Karpas-422 (cell line): Measurements from ENCODE around the gene AGMO. TPM values are rescaled to one million over a fixed set of nuclear protein-coding genes. Genes with fewer than 3 reads are reported as not detected.

ENCODE experiments used
- DNase-seq: peaks from one replicate; pipeline ENCODE4 v3.0.0-alpha.2; 2015
- H2AFZ ChIP-seq: fragments of 200-600 bp; sonication (generic); 2 replicates; pipeline ENCODE4 v1.6.1; 2014; ENCODE audit warnings: antibody characterized with exemption, low read length, mixed read lengths
- H3K27ac ChIP-seq: fragments of 200-600 bp; sonication (generic); 2 replicates; pipeline ENCODE4 v1.5.1; 2014; ENCODE audit warnings: mild to moderate bottlenecking, low read length, moderate library complexity
- H3K27me3 ChIP-seq: fragments of 200-600 bp; sonication (generic); 2 replicates; pipeline ENCODE4 v1.6.1; 2014; ENCODE audit warnings: low read length, mixed read lengths
- H3K36me3 ChIP-seq: fragments of 200-600 bp; sonication (generic); 2 replicates; pipeline ENCODE4 v1.6.1; 2014; ENCODE audit warnings: low read length, mixed read lengths; ENCODE audit not compliant: insufficient read depth
- H3K4me1 ChIP-seq: fragments of 200-600 bp; sonication (generic); 2 replicates; pipeline ENCODE4 v1.6.1; 2014; ENCODE audit warnings: mild to moderate bottlenecking, low read length, mixed read lengths
- H3K4me2 ChIP-seq: fragments of 200-600 bp; sonication (generic); 2 replicates; pipeline ENCODE4 v1.6.1; 2014; ENCODE audit warnings: low read length, low read depth, mild to moderate bottlenecking; ENCODE audit not compliant: poor library complexity, severe bottlenecking
- H3K4me3 ChIP-seq: fragments of 200-600 bp; sonication (generic); 2 replicates; pipeline ENCODE4 v1.5.1; 2014; ENCODE audit warnings: mild to moderate bottlenecking, antibody characterized with exemption, low read length, mixed read lengths
- H3K79me2 ChIP-seq: fragments of 200-600 bp; sonication (generic); 2 replicates; pipeline ENCODE4 v1.6.1; 2014; ENCODE audit warnings: mild to moderate bottlenecking, low read length, mixed read lengths
- H3K9ac ChIP-seq: fragments of 200-600 bp; sonication (generic); 2 replicates; pipeline ENCODE4 v1.6.0; 2014; ENCODE audit warnings: low read length
- H3K9me2 ChIP-seq: fragments of 200-600 bp; sonication (generic), shearing (Covaris generic); replicated peaks from 2 replicates; pipeline ENCODE4 v1.6.0; 2014; ENCODE audit warnings: mild to moderate bottlenecking, low read length, moderate library complexity; ENCODE audit not compliant: insufficient read depth
- H3K9me3 ChIP-seq: fragments of 300-700, 200-600 bp; sonication (generic); 2 replicates; pipeline ENCODE4 v1.6.1; 2014; ENCODE audit warnings: low read length, mixed read lengths
- H4K20me1 ChIP-seq: fragments of 200-600 bp; sonication (generic); 2 replicates; pipeline ENCODE4 v1.6.1; 2014; ENCODE audit warnings: mild to moderate bottlenecking, antibody characterized with exemption, low read length, low read depth; ENCODE audit not compliant: insufficient read depth
- total RNA-seq: library from RNA; depleted of rRNA; stranded (reverse); fragments of >200 nt; shearing (Covaris generic); gene quantifications from 2 replicates; pipeline ENCODE4 v1.2.3, GENCODE V29; 2014; ENCODE audit warnings: low replicate concordance

AGMO gene
- total RNA-seq, 1 experiment from 2014 or later = not detected

DNA sequence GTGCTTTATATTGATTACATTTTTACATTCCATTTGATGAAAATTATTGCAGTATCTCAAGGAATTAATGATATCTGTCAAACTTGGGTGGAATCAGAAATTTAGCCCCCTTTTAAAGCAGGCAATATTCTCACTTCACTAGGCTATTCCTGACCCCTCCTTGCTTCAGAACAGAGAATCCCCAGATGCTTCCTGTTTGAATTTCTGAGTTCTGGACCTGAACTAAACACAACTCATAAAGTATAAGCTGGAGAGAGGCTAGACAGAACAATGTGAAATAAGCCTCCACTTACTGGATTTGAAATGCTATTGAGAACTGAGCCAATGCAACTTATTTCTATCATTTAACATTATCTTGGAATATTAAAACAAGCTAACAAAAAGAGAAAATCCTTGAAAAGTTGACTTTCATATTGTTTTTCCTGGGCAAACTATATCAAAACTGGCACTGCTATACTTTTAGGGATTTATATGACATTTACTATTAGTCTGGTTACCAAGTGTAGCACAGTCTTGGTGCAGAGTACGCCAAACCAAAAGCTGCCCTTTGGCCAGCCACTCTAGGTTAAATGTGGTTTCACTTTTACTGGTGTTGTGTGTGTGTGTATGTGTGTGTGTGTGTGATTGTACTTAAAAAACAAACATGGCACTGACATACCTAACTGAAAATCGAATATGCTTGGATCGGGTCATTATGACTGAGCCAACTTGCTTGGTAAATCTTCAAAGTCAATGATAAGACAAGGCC is 19.0 kb upstream of the AGMO start:
- no peaks in the 10 kb centered on the region for H3K4me1 ChIP-seq

DNA sequence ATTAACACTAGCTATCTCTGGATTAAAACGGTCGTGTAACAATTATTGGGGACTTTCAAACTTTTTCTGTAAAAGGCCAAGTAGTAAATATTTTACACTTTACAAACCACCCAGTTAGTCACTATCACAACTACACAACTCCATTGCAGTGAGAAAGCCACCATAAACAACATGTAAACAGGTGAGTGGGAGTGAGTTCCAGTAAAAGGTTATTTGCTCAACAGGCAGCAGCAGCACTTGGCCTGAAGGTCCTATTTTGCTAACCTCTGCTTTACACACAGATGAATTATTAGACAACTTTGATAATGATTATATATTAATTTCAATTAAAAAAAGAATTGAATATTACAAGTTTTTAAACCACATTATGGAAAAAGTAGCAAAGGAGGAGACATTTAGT is 15.8 kb upstream of the AGMO start:
- Histone ChIP-seq H3K9me3 (peaks cover 5% of the 10 kb centered on the region), H3K4me2 (no peak overlapping the region), H4K20me1 (no peaks in the 10 kb centered on the region), H2AFZ (no peak overlapping the region), H3K36me3 (no peaks in the 10 kb centered on the region), H3K27me3 (no peaks in the 10 kb centered on the region), H3K79me2 (no peaks in the 10 kb centered on the region), H3K9me2 (no peaks in the 10 kb centered on the region; the same call in 1 of the 2 replicates), H3K4me1 (no peaks in the 10 kb centered on the region), H3K4me3 (no peak overlapping the region), H3K27ac (no peak overlapping the region), H3K9ac (no peak overlapping the region)
- DNase-seq = no peak

More for the DNA sequence above, 19.0 kb upstream of the AGMO start:
- no peak overlapping the region for H3K4me3 ChIP-seq
- no peaks in the 10 kb centered on the region for H3K27me3 ChIP-seq
- H2AFZ ChIP-seq = no peak overlapping the region
- no peaks in the 10 kb centered on the region for H3K79me2 ChIP-seq
- H3K9me3 ChIP-seq = peaks cover 17% of the 10 kb centered on the region
- H4K20me1 ChIP-seq = no peaks in the 10 kb centered on the region
- H3K36me3 ChIP-seq = no peaks in the 10 kb centered on the region
- H3K4me2 ChIP-seq = no peak overlapping the region
- H3K9ac ChIP-seq = no peak overlapping the region
- no peak overlapping the region for H3K27ac ChIP-seq
- H3K9me2 ChIP-seq = no peaks in the 10 kb centered on the region
- DNase-seq = no peak

DNA sequence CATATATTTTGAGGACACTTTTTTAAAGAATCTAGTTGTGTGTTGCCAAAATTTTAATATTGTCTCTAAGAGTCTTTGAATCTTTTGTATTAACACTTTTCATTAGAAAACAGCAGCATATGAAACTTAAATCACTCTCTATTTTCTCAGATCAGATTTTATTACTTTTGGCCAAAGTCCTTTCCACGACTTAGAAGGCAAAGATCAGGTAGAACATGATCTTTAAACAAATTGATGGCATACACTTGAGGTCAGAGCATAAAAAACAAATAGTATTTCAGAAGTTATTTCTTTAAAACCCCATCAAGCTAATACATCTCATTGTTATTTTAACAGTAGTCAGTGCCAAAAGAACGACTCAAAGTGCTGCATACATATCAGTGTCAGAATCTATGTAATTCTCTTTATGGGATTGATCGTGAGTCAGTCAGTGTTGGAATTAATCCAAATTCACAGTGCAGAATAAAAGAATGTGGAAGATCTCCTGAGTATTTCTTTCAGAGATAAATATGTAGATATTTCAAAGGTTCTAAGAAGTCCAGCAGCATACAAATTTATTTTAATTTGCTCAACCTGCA is 9.6 kb upstream of the AGMO start:
- H3K9me3 ChIP-seq = peaks cover 11% of the 10 kb centered on the region

DNA sequence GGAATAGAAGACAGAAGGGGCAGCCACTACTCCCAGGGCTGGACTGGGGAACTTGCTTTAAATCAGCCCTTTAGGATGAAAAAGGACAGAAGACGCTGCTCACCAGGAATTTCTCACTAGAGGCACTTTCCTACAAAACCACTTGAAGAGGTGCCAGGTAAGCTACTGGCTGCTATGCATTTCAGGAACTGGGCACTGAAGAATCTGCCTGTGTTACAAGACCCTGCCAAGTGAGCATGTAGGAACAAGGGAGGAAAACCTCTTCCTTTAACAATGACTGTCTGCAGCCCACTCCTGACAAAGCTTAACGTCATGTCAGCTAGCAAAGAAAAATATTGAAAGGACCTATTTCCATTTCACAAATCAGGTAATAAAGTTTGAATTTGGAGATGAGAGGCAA is 5.8 kb upstream of the AGMO start:
- Histone ChIP-seq H3K9me2 (no peaks in the 10 kb centered on the region; the same call in 1 of the 2 replicates), H3K4me3 (no peak overlapping the region), H3K27me3 (no peaks in the 10 kb centered on the region), H3K9ac (no peak overlapping the region), H3K4me1 (no peaks in the 10 kb centered on the region), H3K9me3 (peaks cover 11% of the 10 kb centered on the region), H2AFZ (no peak overlapping the region), H3K4me2 (no peak overlapping the region), H3K36me3 (no peaks in the 10 kb centered on the region), H4K20me1 (no peaks in the 10 kb centered on the region), H3K27ac (no peak overlapping the region), H3K79me2 (no peaks in the 10 kb centered on the region)
- DNase-seq = no peak

More for the DNA sequence above, 9.6 kb upstream of the AGMO start:
- no peaks in the 10 kb centered on the region for H3K79me2 ChIP-seq
- H3K9me2 ChIP-seq = no peaks in the 10 kb centered on the region; the same call in 1 of the 2 replicates
- H3K27ac ChIP-seq = no peak overlapping the region
- no peaks in the 10 kb centered on the region for H3K27me3 ChIP-seq
- H2AFZ ChIP-seq = no peak overlapping the region
- no peaks in the 10 kb centered on the region for H4K20me1 ChIP-seq
- no peak overlapping the region for H3K9ac ChIP-seq
- DNase-seq = no peak
- H3K4me3 ChIP-seq = no peak overlapping the region
- no peak overlapping the region for H3K4me2 ChIP-seq
- H3K4me1 ChIP-seq = no peaks in the 10 kb centered on the region
- no peaks in the 10 kb centered on the region for H3K36me3 ChIP-seq

DNA sequence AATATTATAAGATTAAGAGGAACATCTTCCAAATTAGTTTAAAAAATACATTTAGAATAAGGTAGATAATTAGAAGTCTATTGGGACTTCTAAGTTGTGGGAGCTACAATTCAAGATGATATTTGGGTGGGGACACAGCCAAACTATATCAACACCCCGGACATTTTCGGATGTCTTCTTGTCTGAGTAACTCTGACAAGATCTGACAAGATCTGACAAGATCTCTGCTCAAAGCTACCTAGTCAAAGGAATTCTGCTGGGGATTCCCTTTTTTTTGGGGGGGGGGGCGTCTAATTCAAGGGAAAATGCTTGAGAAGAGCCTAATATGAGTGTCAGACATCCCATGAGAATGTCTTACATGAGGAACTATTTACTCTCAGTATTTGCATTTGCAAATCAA is 5.2 kb upstream of the AGMO start:
- Histone ChIP-seq H3K9me2 (no peaks in the 10 kb centered on the region; the same call in 1 of the 2 replicates), H3K4me1 (no peaks in the 10 kb centered on the region), H3K9ac (no peak overlapping the region), H2AFZ (no peak overlapping the region), H3K27me3 (no peaks in the 10 kb centered on the region), H3K4me3 (no peak overlapping the region), H3K27ac (no peak overlapping the region), H3K79me2 (no peaks in the 10 kb centered on the region), H3K36me3 (no peaks in the 10 kb centered on the region), H4K20me1 (no peaks in the 10 kb centered on the region), H3K4me2 (no peak overlapping the region), H3K9me3 (peaks cover 8% of the 10 kb centered on the region)
- DNase-seq = no peak

DNA sequence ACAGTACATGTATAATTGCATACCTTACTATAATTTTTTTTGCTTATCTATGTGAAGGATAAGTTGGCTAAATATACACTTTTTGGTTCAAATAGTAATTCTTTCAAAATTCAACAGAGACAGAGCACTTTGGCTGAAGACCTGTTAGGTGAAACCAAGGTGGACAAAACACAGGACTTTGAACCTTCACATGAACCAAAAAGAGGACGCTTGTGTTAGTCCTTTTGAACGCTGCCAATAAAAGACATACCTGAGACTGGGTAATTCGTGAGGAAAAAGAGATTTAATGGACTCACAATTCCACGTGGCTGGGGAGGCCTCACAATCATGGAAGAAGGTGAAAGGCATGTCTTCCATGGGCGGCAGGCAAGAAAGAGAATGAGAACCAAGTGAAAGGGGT is 4.7 kb upstream of the AGMO start:
- Histone ChIP-seq H3K4me3 (no peak overlapping the region), H3K9me2 (no peaks in the 10 kb centered on the region; the same call in 1 of the 2 replicates), H2AFZ (no peak overlapping the region), H3K27ac (no peak overlapping the region), H3K79me2 (no peaks in the 10 kb centered on the region), H3K4me1 (no peaks in the 10 kb centered on the region), H3K9ac (no peak overlapping the region), H3K9me3 (peaks cover 5% of the 10 kb centered on the region), H3K4me2 (no peak overlapping the region), H4K20me1 (no peaks in the 10 kb centered on the region), H3K36me3 (no peaks in the 10 kb centered on the region), H3K27me3 (no peaks in the 10 kb centered on the region)
- DNase-seq = no peak

DNA sequence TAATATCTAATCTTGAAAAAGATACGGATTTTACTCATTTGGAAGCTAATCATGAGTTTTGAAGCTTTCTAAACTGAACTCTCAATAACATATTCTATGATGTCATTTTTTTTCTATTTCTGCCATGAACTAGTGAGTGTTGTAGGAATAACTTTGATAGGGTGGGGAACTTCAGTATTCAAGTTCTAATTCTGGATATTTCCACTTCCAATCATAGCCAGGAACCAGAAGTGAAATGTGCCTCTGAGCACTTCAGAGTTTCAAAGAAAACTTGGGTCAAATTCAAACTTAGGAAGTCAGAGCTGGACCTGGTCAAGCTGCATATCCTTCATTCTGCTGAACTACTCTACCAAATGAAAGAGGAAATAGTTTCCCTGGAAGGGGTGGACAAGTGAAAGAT is 847 bp downstream of the AGMO start:
- Histone ChIP-seq H3K4me2 (no peak overlapping the region), H4K20me1 (no peaks in the 10 kb centered on the region), H3K9me2 (peaks cover 2% of the 10 kb centered on the region; the same call in 1 of the 2 replicates), H3K4me1 (no peaks in the 10 kb centered on the region), H3K36me3 (no peaks in the 10 kb centered on the region), H3K9me3 (no peaks in the 10 kb centered on the region; the same call in 1 of the 2 replicates), H2AFZ (no peak overlapping the region), H3K27me3 (no peaks in the 10 kb centered on the region), H3K9ac (no peak overlapping the region), H3K27ac (no peak overlapping the region), H3K4me3 (no peak overlapping the region), H3K79me2 (no peaks in the 10 kb centered on the region)
- no peak for DNase-seq

DNA sequence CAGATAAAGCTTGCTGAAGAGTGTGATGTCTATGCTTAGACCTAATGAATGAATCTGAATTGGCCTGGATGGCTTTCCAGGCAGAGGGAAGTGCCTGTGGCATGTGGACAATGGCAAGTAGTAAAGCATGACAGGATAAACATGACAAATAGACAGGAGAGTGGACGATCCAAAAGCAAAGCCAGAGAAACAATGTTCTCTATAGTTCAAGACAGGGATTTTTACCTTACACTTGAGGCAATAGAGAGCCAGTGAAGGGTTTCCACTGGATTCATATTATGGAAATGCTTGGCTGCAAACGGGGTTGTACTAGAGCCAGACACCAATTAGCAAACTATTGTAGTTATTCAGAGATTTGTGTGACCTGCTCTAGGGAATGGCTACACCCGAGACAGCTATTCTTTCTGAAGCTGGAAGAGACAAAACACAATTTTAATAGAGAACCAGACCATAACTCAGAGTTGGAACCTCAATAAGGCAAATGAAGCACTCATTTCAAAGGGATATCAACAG is 2.3 kb downstream of the AGMO start:
- 0 out of 2 replicates have a peak, but pooled peaks cover 2% of the 10 kb centered on the region for H3K9me2 ChIP-seq
- no peaks in the 10 kb centered on the region; the same call in 1 of the 2 replicates for H3K9me3 ChIP-seq
- H3K27ac ChIP-seq = no peak overlapping the region
- H3K36me3 ChIP-seq = no peaks in the 10 kb centered on the region
- no peak overlapping the region for H3K9ac ChIP-seq
- no peaks in the 10 kb centered on the region for H4K20me1 ChIP-seq
- H3K4me2 ChIP-seq = no peak overlapping the region
- no peaks in the 10 kb centered on the region for H3K27me3 ChIP-seq
- no peak for DNase-seq
- no peak overlapping the region for H2AFZ ChIP-seq
- H3K4me1 ChIP-seq = no peaks in the 10 kb centered on the region
- H3K4me3 ChIP-seq = no peak overlapping the region
- no peaks in the 10 kb centered on the region for H3K79me2 ChIP-seq
